ENCODE results near the gene ITGA4. TPM values are rescaled to one million over a fixed set of nuclear protein-coding genes. Genes with fewer than 3 reads are reported as not detected.

The ITGA4 gene
- total and polyA plus RNA-seq, 4 experiments from 2014 or later, result 219 to 297 (median 267) TPM

DNA sequence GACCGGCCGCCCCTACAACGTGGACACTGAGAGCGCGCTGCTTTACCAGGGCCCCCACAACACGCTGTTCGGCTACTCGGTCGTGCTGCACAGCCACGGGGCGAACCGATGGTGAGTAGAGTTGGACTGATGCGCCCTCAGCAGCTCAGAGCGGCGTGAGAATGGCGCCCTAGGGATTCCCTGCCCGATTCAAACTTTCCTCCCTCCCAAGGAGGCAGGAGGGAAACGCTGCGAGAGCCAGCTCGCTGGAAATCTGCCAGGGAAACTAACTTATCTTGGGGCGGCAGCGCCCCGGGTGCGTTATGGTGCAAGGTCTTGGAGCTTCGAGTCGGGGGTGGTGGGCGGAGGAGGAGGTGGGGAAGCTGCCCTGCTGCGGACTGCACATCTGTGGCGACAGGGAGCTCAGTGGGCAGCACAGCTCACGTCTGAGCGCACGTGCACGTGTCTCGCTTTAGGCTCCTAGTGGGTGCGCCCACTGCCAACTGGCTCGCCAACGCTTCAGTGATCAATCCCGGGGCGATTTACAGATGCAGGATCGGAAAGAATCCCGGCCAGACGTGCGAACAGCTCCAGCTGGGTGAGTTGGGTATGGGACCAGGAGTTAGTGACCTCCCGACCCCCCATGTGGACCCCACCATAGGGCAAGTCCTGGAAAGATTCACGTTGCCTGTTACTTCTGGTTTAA is 697 bp downstream of the ITGA4 start:
- peak overlapping the region; percentile 25 to 91 for H3K4me3 ChIP-seq (ENCODE audit: low read length in 2 of 2)
- intact Hi-C loops (cut with micrococcal nuclease), result loop anchor here (1.0 to 5.0 kb wide), 10 partner anchors 8 to 1451 kb away; partner anchors contain the start of genes CWC22, ITPRID2 and UBE2E3
- peaks cover 40 to 41% of the 10 kb centered on the region in 2 donors for H3K36me3 Mint-ChIP-seq
- ChIA-PET POLR2A (ENCODE audit: partially characterized antibody) (interaction anchor here (0.6 to 11.3 kb wide), 50 partner anchors 11 to 478 kb away, joined by 3 to 374 read pairs (median 6); partner anchors contain the start of gene UBE2E3), CTCF (ENCODE audit: partially characterized antibody) (interaction anchor here (0.6 to 5.0 kb wide), 38 partner anchors 9 to 378 kb away, joined by 3 to 83 read pairs (median 6); no protein-coding TSS in a partner anchor)
- peak overlapping the region; percentile 86 for H3K27ac ChIP-seq (ENCODE audit: low read depth, low read length)
- peaks cover 37% of the 10 kb centered on the region for H3K4me1 ChIP-seq (ENCODE audit: insufficient read depth, low read length)
- H3K27ac Mint-ChIP-seq, result peak overlapping the region; percentile 87 to 98 (median 96)
- H3K9me3 ChIP-seq (ENCODE audit: control insufficient read depth in 1 of 2, low read length in 2 of 2), result no peaks in the 10 kb centered on the region
- H3K4me3 Mint-ChIP-seq, result peak overlapping the region; percentile 93 to 99 (median 96)
- H3K27me3 Mint-ChIP-seq, result no peaks in the 10 kb centered on the region
- H3K36me3 ChIP-seq (ENCODE audit: insufficient read depth, low read length), result no peaks in the 10 kb centered on the region
- H3K27me3 ChIP-seq (ENCODE audit: insufficient read depth, low read length), result no peaks in the 10 kb centered on the region
- H3K4me1 Mint-ChIP-seq, result peaks cover 36 to 80% (median 49%) of the 10 kb centered on the region in 4 donors
- peak in 3 of 5 donors; percentile 34 to 61 (median 38) for DNase-seq
- no peaks in the 10 kb centered on the region for H3K9me3 Mint-ChIP-seq

DNA sequence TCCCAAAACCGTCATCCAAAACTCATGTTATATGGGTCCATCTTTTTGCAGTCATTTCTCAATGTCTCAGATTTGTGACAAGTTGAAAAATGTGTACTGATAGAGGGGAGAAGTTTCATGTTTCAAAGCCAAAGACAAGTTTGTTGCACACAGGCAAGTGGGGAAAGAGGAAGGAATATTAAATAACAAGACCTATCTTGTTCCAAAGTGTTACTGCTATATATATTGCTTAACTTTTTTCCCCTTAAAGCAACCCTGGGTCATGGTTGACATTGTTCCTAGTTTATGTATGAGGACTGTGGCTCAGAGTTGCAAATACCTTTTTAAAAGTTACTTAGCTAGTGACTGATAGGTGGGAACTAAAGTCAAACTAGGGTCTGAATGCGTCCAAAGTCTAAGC is 1.7 kb downstream of the ITGA4 start:
- no peaks in the 10 kb centered on the region for H3K9me3 ChIP-seq (ENCODE audit: control insufficient read depth in 1 of 2, low read length in 2 of 2)
- peaks cover 47% of the 10 kb centered on the region for H3K4me1 ChIP-seq (ENCODE audit: insufficient read depth, low read length)
- Mint-ChIP-seq H3K27ac (peak overlapping the region; percentile 87 to 98 (median 96)), H3K36me3 (peaks cover 49 to 50% of the 10 kb centered on the region in 2 donors), H3K4me3 (peak overlapping the region; percentile 93 to 99 (median 96)), H3K9me3 (no peaks in the 10 kb centered on the region), H3K4me1 (peaks cover 46 to 90% (median 58%) of the 10 kb centered on the region in 4 donors), H3K27me3 (no peaks in the 10 kb centered on the region)
- POLR2A ChIA-PET (ENCODE audit: partially characterized antibody), result interaction anchor here (0.9 to 11.3 kb wide), 17 partner anchors 10 to 479 kb away, joined by 3 to 374 read pairs (median 21); partner anchors contain the start of gene UBE2E3
- DNase-seq, result no peak
- intact Hi-C loops (cut with micrococcal nuclease), result loop anchor here (5.0 kb wide), 3 partner anchors 337 to 477 kb away; partner anchors contain the start of genes ITPRID2 and UBE2E3
- H3K4me3 ChIP-seq (ENCODE audit: low read length in 2 of 2), result peak overlapping the region; percentile 25 to 91
- H3K27ac ChIP-seq (ENCODE audit: low read depth, low read length), result peak overlapping the region; percentile 86
- no peaks in the 10 kb centered on the region for H3K27me3 ChIP-seq (ENCODE audit: insufficient read depth, low read length)
- CTCF ChIA-PET (ENCODE audit: partially characterized antibody), result interaction anchor here (1.1 to 5.0 kb wide), 10 partner anchors 8 to 379 kb away, joined by 3 to 83 read pairs (median 12); no protein-coding TSS in a partner anchor
- H3K36me3 ChIP-seq (ENCODE audit: insufficient read depth, low read length), result no peaks in the 10 kb centered on the region

DNA sequence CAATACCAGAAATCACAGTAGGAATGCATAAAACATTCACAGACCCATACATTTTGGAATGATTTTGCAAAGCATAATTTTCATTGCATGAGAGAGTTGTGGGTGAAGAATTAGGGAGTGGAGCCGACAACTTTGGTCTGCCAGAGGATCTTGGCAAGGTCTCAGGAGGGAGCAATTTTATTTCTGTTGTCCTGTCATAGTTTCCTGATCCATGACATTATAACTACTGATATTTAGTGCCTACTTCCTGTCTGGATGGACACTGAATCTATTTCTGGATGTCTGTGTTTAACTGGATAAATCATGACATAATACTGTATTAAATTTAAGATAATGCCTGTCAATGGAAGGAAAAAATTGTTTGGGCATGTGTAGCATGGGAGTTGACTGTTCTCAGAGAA is 2.4 kb downstream of the ITGA4 start:
- no peaks in the 10 kb centered on the region for H3K27me3 ChIP-seq (ENCODE audit: insufficient read depth, low read length)
- intact Hi-C loops (cut with micrococcal nuclease), result loop anchor here (5.0 kb wide), 3 partner anchors 337 to 477 kb away; partner anchors contain the start of genes ITPRID2 and UBE2E3
- peaks cover 56 to 57% of the 10 kb centered on the region in 2 donors for H3K36me3 Mint-ChIP-seq

DNA sequence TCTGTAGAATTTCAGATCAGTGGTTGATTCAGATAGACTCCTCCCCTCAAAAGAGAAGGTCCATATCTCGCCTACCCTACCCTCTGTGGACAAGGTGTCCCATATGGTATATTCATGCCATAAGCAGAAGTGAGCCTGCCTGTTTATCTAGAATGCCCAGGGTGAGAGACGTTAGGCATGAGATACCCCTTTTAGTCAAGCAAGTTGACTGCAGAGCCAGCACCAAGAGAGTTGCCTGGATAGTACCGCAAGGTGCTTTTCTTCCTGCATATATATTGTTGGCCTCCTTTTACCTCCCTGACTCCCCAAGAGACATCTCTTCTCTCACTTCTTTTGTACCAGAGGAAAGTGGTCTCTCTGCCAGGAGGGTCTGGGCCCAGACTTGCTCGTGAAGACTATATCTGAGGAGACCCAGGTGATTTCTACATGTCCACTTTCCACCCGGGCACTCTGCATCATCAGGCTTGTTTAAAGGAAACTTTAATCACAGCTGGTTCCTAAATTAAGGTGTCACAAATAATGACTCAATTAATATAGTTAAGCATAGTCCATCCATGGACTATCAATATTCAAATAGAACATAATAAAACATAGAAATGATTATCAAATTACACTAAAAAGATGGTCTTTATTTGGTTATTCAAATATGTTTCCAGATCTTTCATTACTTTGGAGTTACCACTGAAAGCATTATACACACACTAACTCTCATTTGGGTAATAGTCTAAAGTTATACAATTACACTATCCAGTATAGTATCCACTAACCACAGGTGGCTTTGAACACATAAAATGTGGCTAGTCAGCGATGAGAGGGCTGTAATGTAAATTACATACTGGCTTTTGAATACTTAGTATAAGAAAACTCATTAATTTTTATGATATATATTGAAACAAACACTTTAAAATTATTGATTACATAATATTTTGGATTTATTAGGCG is 4.1 kb downstream of the ITGA4 start:
- no peak for DNase-seq
- intact Hi-C loops (cut with micrococcal nuclease), result no loop called here
- Mint-ChIP-seq H3K4me3 (peak overlapping the region; percentile 93 to 99 (median 96)), H3K9me3 (no peaks in the 10 kb centered on the region), H3K4me1 (peaks cover 44 to 89% (median 56%) of the 10 kb centered on the region in 4 donors), H3K27me3 (no peaks in the 10 kb centered on the region), H3K27ac (peak overlapping the region; percentile 87 to 98 (median 96)), H3K36me3 (peaks cover 66% of the 10 kb centered on the region in 2 donors)
- peak overlapping the region; percentile 86 for H3K27ac ChIP-seq (ENCODE audit: low read depth, low read length)
- POLR2A ChIA-PET (ENCODE audit: partially characterized antibody), result interaction anchor here (0.7 to 11.3 kb wide), 18 partner anchors 8 to 355 kb away, joined by 3 to 374 read pairs (median 3); no protein-coding TSS in a partner anchor
- CTCF ChIA-PET (ENCODE audit: partially characterized antibody), result interaction anchor here (0.9 to 5.0 kb wide), 8 partner anchors 149 to 356 kb away, joined by 3 to 83 read pairs (median 4); no protein-coding TSS in a partner anchor
- H3K4me1 ChIP-seq (ENCODE audit: insufficient read depth, low read length), result peaks cover 50% of the 10 kb centered on the region
- H3K9me3 ChIP-seq (ENCODE audit: control insufficient read depth in 1 of 2, low read length in 2 of 2), result no peaks in the 10 kb centered on the region
- H3K36me3 ChIP-seq (ENCODE audit: insufficient read depth, low read length), result no peaks in the 10 kb centered on the region
- H3K27me3 ChIP-seq (ENCODE audit: insufficient read depth, low read length), result no peaks in the 10 kb centered on the region
- H3K4me3 ChIP-seq (ENCODE audit: low read length in 2 of 2), result peak overlapping the region; percentile 26 to 91

More for the DNA sequence above, 2.4 kb downstream of the ITGA4 start:
- Mint-ChIP-seq H3K27ac (peak overlapping the region; percentile 87 to 98 (median 96)), H3K4me1 (peaks cover 50 to 91% (median 62%) of the 10 kb centered on the region in 4 donors), H3K4me3 (peak overlapping the region; percentile 93 to 99 (median 96)), H3K27me3 (no peaks in the 10 kb centered on the region), H3K9me3 (no peaks in the 10 kb centered on the region)
- CTCF ChIA-PET (ENCODE audit: partially characterized antibody), result interaction anchor here (1.1 to 5.0 kb wide), 6 partner anchors 8 to 354 kb away, joined by 3 to 83 read pairs (median 8); no protein-coding TSS in a partner anchor
- Histone ChIP-seq H3K4me1 (ENCODE audit: insufficient read depth, low read length) (peaks cover 51% of the 10 kb centered on the region), H3K9me3 (ENCODE audit: control insufficient read depth in 1 of 2, low read length in 2 of 2) (no peaks in the 10 kb centered on the region), H3K36me3 (ENCODE audit: insufficient read depth, low read length) (no peaks in the 10 kb centered on the region), H3K27ac (ENCODE audit: low read depth, low read length) (peak overlapping the region; percentile 86), H3K4me3 (ENCODE audit: low read length in 2 of 2) (peak overlapping the region; percentile 25 to 91)
- no peak for DNase-seq
- POLR2A ChIA-PET (ENCODE audit: partially characterized antibody), result interaction anchor here (1.0 to 11.3 kb wide), 16 partner anchors 9 to 354 kb away, joined by 3 to 374 read pairs (median 11); no protein-coding TSS in a partner anchor

DNA sequence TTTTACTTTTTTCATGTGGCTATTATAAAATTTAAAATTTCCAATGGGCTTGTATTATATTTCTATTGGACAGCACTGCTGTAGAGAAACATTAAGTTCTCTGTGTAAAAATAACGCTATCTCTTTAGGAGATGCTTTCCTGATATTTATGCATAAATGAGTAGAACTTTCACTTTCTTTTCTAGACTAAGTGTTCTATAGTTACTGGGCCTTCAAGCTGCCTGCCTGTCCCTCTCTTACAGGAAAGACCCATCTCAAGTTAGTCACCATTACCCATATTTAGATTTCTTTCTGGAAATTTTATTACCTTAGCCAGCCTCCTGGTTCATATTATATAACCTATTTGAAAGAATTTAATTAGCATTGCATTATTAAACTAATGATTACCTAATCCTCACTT is 4.8 kb downstream of the ITGA4 start:
- H3K27me3 Mint-ChIP-seq, result no peaks in the 10 kb centered on the region
- Histone ChIP-seq H3K27me3 (ENCODE audit: insufficient read depth, low read length) (no peaks in the 10 kb centered on the region), H3K4me1 (ENCODE audit: insufficient read depth, low read length) (peaks cover 53% of the 10 kb centered on the region), H3K36me3 (ENCODE audit: insufficient read depth, low read length) (no peaks in the 10 kb centered on the region), H3K4me3 (ENCODE audit: low read length in 2 of 2) (peak overlapping the region in 1 of 2 donors; percentile 20), H3K27ac (ENCODE audit: low read depth, low read length) (peak overlapping the region; percentile 61), H3K9me3 (ENCODE audit: control insufficient read depth in 1 of 2, low read length in 2 of 2) (no peaks in the 10 kb centered on the region)
- H3K9me3 Mint-ChIP-seq, result no peaks in the 10 kb centered on the region
- H3K36me3 Mint-ChIP-seq, result peaks cover 66 to 67% of the 10 kb centered on the region in 2 donors
- peak in 2 of 5 donors; percentile 40 to 44 for DNase-seq
- peak overlapping the region; percentile 58 to 84 (median 79) for H3K4me3 Mint-ChIP-seq
- intact Hi-C loops (cut with micrococcal nuclease), result no loop called here
- ChIA-PET CTCF (ENCODE audit: partially characterized antibody) (interaction anchor here (0.8 to 1.2 kb wide), 3 partner anchors 18 to 357 kb away, joined by 3 to 6 read pairs (median 4); no protein-coding TSS in a partner anchor), POLR2A (ENCODE audit: partially characterized antibody) (interaction anchor here (0.9 to 11.3 kb wide), 5 partner anchors 15 to 356 kb away, joined by 3 to 374 read pairs (median 4); no protein-coding TSS in a partner anchor)
- peak overlapping the region; percentile 58 to 95 (median 90) for H3K27ac Mint-ChIP-seq
- peaks cover 39 to 88% (median 53%) of the 10 kb centered on the region in 4 donors for H3K4me1 Mint-ChIP-seq

DNA sequence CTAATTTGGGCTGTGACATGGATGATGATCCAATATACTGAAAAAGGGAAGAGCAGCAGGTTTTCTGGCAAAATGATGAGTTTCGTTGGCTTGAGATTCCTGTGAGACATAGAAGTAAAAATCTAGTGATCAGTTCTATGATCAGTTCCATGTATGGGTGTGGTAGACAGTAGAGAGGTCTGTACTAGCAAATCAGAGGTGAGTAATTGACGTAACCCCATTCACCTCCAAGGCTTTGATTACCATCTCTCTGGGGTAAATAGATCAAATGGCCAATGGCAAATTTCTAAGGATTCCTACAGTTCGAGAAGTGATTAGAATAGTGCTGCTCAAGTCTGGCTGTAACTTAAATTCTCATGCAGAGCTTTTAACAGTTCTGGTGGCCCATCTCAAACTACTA is 6.4 kb downstream of the ITGA4 start:
- peak overlapping the region in 1 of 2 donors; percentile 20 for H3K4me3 ChIP-seq (ENCODE audit: low read length in 2 of 2)
- ChIA-PET CTCF (ENCODE audit: partially characterized antibody) (no interaction called here), POLR2A (ENCODE audit: partially characterized antibody) (interaction anchor here (11.3 kb wide), 1 partner anchor 156 kb away, joined by 374 read pairs; no protein-coding TSS in a partner anchor)
- peaks cover 49 to 94% (median 65%) of the 10 kb centered on the region in 4 donors for H3K4me1 Mint-ChIP-seq
- H3K27me3 ChIP-seq (ENCODE audit: insufficient read depth, low read length), result no peaks in the 10 kb centered on the region
- H3K9me3 ChIP-seq (ENCODE audit: control insufficient read depth in 1 of 2, low read length in 2 of 2), result no peaks in the 10 kb centered on the region
- H3K9me3 Mint-ChIP-seq, result no peaks in the 10 kb centered on the region
- H3K36me3 ChIP-seq (ENCODE audit: insufficient read depth, low read length), result peaks cover 9% of the 10 kb centered on the region
- intact Hi-C loops (cut with micrococcal nuclease), result no loop called here
- H3K4me1 ChIP-seq (ENCODE audit: insufficient read depth, low read length), result peaks cover 68% of the 10 kb centered on the region
- peak overlapping the region; percentile 61 for H3K27ac ChIP-seq (ENCODE audit: low read depth, low read length)
- H3K27me3 Mint-ChIP-seq, result no peaks in the 10 kb centered on the region
- DNase-seq, result peak in 1 of 5 donors; percentile 40
- peak overlapping the region; percentile 58 to 84 (median 79) for H3K4me3 Mint-ChIP-seq
- peak overlapping the region; percentile 58 to 95 (median 91) for H3K27ac Mint-ChIP-seq
- peaks cover 67 to 73% of the 10 kb centered on the region in 2 donors for H3K36me3 Mint-ChIP-seq

Data from CD4-positive, alpha-beta memory T cell (primary cell).